NCI-H82 (cell line): ENCODE measurements around the gene MAGI1.
"Not testable (repeated sequence)": the region's sequence is repeated elsewhere in the genome, so short reads cannot be mapped to it uniquely, and the experiment has no call there.

Experiments used
- DNase-seq: peaks from one replicate; lab custom pipeline; 2025; lab: John Stamatoyannopoulos, UW

The MAGI1 gene

GRCh38 chr3:65523878-65524277 is 514.8 kb downstream of the MAGI1 start:
- no peak for DNase-seq

DNA sequence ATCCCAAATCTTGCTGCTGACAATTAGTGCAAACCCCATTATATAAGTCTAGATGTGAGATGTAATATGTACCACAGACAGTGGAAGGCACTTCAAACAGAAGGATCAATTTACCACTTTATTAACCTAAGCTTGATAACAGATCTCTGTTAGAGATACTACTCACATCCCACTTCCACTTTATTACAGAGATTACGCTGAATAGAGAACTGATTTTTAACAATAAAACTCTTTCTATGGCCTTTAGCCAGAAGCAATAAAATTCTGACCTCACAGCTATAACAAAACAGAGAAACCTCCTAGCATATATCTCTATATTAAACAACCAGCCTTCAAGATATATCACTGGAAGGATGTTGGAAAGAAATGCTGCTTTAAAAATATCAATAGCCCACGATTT is 517.7 kb downstream of the MAGI1 start:
- no peak for DNase-seq

GRCh38 chr3:65516998-65517397 is 521.7 kb downstream of the MAGI1 start:
- no peak for DNase-seq

- DNase-seq, result not testable (repeated sequence)
These were observed 524.4 kb downstream of the MAGI1 start for GRCh38 chr3:65514317-65514716.

- DNase-seq, result not testable (repeated sequence)
These were observed 529.3 kb downstream of the MAGI1 start for GRCh38 chr3:65509423-65509794.

DNA sequence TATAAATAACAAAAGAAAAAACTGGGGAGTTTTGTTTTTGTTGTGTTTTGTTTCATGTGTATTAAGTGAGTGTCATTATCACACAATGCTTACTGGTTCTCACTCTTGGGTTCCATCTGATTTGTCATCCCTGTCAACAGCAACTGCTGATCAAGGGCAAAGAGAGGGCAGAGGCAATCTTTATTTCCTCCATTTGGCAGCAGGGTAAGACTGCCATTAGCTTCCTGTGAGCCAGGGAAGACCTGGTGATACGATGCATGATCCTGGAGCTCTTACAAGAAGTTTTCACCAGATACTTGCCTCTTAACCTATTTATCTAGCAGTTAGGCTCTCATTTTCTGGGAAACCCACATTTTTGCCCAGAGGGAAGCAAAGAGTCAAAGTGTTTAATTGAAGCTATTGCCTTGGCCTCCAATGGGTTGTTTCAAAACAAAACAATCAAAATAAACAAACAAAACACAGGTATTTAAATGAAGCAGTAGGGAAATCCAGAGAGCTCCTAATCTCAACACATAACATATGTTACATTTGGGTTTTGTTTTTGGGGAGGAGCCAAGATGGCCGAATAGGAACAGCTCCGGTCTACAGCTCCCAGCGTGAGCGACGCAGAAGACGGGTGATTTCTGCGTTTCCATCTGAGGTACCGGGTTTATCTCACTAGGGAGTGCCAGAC is 529.8 kb downstream of the MAGI1 start:
- no peak for DNase-seq

GRCh38 chr3:65507437-65507836 is 531.3 kb downstream of the MAGI1 start:
- no peak for DNase-seq

DNA sequence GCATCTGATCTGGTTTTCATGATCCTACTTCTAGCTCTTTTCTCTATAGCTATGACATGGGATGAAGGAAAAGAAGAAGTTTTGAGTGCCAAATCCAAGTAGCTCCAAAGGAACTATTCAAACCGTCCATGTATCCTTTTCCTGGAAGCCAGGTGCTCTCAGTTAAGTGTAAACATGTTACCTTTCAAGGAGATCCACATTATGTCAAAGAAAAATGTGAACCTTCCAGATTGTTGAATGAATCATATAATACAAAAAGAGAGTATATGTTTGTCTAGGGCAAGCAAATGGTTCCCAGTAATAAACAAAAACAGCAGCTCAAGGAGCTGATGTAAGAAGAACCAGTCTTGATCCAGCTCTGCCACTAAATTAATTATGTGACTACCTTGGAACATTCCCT is 534.9 kb downstream of the MAGI1 start:
- no peak for DNase-seq

DNA sequence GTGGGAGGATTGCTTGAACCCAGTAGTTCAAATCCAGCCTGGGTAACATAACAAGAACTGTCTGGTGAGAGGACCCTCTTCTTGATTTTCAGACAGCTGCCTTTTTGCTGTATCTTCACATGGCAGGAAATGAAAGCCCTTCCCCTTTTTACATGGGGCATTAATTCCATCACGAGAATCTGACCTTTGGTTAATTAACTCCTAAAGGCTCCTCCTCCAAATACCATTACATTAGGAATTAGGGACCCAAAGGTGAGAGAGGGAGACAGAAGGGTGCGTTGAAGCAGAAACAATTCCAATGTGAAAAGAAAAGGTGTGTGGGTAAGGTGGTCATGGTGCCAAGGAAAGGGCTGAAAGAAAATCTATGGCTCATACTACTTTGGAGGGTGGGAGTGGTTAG is 536.2 kb downstream of the MAGI1 start:
- no peak for DNase-seq

DNA sequence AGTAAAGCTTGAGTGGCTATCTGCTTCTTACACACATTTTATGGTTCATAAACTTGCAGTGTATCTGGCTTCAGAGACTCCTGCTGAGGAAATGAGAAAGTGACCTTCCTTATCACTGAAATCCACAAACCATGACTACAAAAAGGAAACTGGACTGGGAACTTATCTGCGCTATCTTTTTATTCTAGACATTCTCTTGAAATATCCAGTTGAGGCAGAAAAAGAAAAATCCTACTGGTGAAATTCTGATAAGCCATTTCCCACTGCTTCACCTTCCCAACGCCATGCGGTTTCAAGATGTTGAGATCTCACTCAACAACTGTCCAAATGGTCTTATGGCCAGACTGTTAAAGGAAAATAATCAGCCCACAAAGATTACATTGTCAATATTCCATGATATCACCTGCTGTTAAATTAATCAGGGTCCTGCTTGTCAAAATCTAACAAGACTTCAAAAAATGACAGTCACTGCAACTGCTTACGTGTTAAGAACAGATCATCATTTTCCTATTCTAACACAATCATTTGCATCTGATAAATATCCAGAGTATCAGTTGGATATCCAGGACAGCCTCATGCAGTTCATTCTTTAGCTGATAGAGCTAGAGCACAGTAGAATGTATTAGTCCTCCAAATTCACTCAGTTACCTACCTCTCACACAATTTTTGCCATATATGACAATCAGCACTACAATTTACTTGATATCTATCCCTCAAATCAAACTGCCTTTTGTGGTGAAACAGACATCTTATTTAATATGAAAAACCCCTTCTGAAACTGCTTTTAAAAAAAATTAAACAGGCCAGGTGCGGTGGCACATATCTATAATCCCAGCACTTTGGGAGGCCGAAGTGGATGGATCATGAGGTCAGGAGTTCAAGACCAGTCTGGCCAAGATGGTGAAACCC is 538.1 kb downstream of the MAGI1 start:
- no peak for DNase-seq

GRCh38 chr3:65497846-65498245 is 540.9 kb downstream of the MAGI1 start:
- peak; percentile 7 for DNase-seq

DNA sequence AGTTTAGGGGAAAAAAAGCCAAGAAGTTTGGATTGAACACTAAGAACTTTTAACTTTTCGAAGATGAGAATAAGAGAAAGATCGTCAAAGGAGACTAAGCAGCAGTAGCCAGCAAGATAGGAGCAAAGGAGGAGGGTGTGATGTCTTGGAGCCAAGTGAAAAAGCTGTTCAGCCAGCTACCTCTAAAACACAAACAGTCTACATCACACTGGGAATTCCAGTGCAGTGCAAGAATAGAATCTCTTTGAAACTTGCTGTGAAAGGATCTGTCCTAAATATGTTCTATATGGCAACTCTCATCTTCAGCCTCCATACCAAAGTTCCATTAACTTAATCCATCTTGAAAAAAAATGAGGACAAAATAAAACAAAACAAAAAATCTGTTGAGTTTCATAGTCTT is 541.5 kb downstream of the MAGI1 start:
- no peak for DNase-seq

DNA sequence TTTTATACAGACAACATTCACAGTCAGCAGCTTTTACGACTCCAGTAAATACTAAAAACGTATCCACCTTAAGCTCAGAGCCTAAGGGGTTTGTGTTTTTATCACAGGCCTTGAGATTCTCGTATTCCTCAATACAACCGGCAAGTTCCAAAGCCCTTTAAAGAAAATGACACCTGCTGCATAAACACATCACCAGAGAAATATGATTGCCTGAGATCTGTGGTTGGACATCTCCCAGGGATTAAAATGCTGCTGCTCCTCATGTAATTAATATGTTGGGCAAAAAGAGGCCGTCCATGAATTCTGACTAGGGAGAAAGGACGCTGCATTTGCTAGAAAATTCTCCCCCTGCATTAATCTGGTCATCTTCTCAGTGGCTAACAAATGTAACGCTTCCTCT is 544.8 kb downstream of the MAGI1 start:
- DNase-seq, result no peak

DNA sequence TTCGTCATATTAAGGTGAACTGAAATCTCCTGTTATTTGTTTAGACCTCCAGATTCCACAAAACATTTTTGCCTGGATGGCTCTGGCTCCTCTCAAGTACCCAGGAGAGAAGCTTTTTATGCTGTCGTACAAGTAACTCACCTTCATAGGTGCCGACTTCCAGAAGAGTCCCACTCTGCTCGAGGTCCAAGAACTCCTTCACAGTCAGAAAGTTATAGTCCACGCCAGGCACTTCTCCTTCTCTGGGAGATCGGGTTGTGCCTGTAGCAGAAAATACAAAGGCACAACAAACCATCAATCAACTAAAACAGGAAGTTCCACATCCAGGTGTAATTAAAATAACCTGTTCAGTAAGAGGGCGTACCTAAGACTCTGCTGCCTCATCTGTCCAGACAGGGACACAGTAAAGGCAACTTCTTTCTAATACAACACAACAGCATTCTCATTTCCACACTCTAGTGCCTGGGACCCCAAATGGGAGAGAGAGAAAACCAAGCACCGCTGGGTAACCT is 545.3 kb downstream of the MAGI1 start:
- no peak for DNase-seq

DNA sequence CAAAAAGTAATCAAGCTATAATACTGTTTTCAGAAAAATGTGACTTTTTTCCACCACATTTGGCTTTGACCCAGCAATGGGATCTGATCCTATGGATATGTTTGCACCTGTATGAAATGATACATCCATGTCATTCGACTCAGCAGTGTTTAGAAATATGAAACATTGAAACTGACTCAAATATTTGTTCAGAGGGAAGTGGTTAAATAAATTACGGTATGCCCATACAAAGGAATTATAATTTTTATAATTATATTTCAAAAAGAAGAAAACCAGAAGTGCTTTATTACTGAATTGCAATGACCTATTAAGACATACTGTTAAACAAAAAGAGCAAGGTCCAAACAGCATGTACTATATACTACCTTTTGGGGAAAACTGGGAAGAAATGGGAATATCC is 546.5 kb downstream of the MAGI1 start:
- DNase-seq, result no peak

DNA sequence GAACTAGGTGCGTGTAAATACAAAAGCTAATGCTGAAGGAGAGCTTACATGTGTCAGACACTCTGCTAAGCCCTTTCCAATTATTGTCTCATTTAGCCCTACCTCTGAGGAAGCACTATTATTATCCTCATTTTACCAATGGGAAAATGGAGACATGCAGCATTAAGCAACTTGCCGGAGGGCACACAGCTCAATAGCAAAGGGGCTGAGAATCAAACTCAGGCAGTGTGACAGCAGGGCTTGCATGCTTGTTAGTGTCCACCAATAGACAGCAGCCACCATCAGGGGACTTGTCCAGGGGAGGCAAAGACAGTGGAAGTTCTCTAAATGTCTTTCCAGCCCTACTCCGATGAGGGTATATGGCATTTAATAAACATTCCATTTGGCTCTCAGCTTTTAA is 548.6 kb downstream of the MAGI1 start:
- DNase-seq, result no peak

- no peak for DNase-seq
These were observed 549.5 kb downstream of the MAGI1 start for GRCh38 chr3:65489253-65489652.

GRCh38 chr3:65485826-65486469 is 552.8 kb downstream of the MAGI1 start:
- no peak for DNase-seq

GRCh38 chr3:65484964-65485363 is 553.8 kb downstream of the MAGI1 start:
- no peak for DNase-seq

GRCh38 chr3:65483480-65483879 is 555.2 kb downstream of the MAGI1 start:
- no peak for DNase-seq

- no peak for DNase-seq
These were observed 555.7 kb downstream of the MAGI1 start for GRCh38 chr3:65483011-65483410.

- no peak for DNase-seq
These were observed 557.6 kb downstream of the MAGI1 start for GRCh38 chr3:65481085-65481484.

GRCh38 chr3:65479990-65480389 is 558.7 kb downstream of the MAGI1 start:
- no peak for DNase-seq
